Breast epithelium (tissue), 3 donors: ENCODE data around the gene BAIAP3.
A peak's percentile ranks its signal among the peaks of the same experiment; 100 is the strongest.

Experiments used
- CTCF ChIP-seq, 3 donors: fragments of 450-650 bp; IDR thresholded peaks; one replicate each; pipeline ENCODE4 v1.5.1; 2016 to 2017; ENCODE audit warnings: antibody characterized with exemption in 3 of 3, mild to moderate bottlenecking in 3 of 3, moderate library complexity in 3 of 3
- POLR2A ChIP-seq: fragments of 450-650 bp; IDR thresholded peaks from one replicate; pipeline ENCODE4 v1.6.1; 2016; ENCODE audit warnings: antibody characterized with exemption, mild to moderate bottlenecking, moderate library complexity
- POLR2AphosphoS5 ChIP-seq, 3 donors: sonication (generic); formaldehyde crosslinking; IDR thresholded peaks; one replicate each; pipeline ENCODE4 v1.6.1; 2017; ENCODE audit warnings: antibody characterized with exemption in 3 of 3

- peak; percentile 21 to 61 (median 57) for TF ChIP-seq CTCF (IDR thresholded peaks at IDR 0.05)
- no peak for TF ChIP-seq POLR2A
- TF ChIP-seq POLR2AphosphoS5 (IDR thresholded peaks at IDR 0.05) = no peak
These were observed 30.1 kb downstream of the BAIAP3 start for GRCh38 chr16:1363501-1364041.
